IPS-NIHi7 (cell line): ENCODE results near the gene KCNG2.

ENCODE experiments used
- DNase-seq: peaks from one replicate; pipeline ENCODE4 v3.0.0; 2012; ENCODE audit warnings: mixed read lengths; ENCODE audit errors: extremely low spot score

KCNG2 gene

DNA sequence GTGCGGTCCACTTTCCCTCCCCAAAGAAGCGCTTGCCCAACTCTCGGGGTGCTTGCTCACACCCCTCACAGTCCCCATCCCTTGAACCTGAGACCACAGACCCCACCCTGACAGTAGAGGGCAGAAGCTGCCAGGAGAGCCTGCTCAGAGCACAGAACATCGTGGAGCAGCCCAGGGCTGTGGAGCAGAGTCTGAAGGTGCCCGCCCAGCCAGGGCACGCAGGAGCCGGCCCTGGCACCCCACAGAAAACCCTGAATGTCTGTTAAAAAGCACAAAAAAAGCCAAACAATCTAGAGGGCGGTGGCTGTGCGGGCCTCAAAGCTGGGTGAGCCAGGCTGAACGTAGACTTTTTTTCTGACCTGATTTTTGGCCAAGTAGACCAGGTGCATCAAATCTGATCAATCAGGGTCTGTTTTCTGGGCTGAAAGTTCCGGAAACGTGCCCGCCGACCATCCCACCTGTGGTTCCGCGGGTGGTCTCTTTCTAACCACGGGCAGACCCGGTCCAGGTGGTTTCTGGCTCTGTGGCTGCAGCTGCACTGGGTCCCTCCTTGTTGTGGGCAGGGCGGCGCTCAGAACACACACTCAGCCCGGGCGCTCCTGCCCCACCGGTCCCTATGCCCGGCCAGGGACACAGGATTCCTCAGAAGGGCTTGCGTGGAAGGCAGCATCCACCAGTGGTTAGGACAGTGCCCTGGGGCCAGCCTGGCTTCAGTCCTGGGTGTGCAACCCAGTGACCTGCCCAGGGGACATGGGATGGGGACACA lies 87.4 kb downstream of the KCNG2 start:
- DNase-seq = no peak

DNA sequence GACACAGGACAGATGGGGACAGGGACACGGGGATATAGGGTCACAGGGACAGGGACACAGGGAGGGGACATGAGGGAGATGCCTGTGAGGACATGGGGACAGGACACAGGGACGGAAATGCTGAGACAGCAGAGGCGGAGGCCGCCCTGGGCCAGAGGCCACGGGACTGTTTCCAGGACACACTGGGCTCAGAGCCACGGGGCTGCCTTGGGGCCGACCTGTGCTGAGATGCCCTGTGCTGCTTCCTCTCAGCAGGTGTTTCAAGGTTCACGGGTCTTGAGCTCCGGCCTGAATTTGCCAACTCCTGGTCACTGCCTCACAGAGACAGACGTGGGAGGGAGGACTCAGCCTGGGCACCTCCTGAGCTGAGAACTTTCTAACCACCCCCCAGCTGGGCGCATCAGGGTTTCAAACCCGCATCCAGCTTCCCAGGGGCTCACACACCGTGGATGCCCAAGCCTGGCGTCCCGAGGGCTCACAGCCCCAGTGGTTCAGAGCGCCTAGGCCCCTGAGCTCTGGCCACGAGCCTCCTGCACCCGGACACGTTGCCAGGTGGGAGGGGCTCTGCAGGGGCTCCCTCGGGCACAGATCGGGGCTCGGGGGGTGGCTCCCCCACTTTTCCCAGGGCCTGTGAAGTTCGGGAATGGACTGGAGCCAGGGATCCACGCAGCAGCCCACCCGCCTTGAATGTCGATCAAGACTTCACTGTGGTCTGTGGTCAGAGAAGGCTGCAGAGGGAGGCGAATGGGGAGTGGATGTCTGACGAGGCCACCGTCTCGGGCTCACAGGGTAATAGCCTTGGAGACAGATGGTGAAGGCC lies 89.7 kb downstream of the KCNG2 start:
- no peak for DNase-seq

DNA sequence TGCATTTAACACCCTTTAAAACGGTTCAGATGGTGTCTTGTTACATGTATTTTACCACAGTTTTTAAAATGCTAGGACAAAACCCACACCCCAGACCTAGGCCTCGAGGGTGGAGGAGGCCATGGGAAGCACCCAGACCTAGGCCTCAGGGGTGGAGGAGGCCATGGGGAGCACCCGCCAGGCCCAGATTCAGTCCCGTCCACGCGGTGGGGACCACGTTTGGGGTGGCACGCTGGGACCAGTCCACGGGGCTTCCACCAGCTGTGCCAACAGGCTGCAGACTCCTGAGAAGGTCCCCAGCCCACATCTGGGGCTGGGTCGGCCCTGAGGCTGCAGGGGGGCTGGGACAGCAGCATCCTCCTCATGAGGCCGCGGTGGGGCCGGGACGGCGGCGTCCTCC lies 90.3 kb downstream of the KCNG2 start:
- no peak for DNase-seq

DNA sequence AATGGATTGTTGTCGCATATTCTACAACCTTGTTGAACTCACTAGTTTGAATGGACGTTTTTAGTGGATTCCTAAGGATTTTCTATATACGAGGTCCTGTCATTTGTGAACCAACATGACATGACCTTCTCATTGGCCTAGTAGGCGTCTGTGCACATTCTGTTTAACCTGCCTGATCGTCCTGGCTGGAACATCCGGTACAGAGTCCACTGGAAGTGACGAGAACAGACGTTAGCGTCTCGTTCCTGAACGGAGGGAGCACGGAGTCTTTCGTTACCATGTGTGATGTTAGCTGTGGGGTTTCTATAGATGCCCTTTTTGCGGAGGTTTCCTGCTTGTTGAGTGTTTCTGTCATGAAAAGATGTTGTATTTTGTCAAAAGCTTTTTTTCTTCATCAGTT lies 91.8 kb downstream of the KCNG2 start:
- no peak for DNase-seq

DNA sequence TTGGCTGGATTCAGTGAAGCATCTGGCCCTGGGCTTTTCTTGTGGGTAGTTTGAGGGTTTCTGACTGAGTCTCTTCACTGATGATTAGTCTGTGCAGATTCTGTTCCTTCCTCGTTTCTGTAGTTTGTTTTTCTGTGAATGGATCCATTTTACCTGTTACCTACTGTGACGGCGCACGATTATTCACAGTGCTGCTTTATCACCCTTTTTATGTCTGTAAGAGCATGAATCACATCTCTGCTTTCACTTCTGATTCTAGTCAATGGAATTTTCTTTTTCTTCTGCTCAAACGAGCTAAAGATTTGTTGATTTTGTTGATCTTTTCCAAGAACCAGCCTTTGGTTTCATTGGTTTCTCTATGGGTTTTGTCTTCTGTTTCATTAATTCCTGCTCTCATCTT lies 92.9 kb downstream of the KCNG2 start:
- no peak for DNase-seq

DNA sequence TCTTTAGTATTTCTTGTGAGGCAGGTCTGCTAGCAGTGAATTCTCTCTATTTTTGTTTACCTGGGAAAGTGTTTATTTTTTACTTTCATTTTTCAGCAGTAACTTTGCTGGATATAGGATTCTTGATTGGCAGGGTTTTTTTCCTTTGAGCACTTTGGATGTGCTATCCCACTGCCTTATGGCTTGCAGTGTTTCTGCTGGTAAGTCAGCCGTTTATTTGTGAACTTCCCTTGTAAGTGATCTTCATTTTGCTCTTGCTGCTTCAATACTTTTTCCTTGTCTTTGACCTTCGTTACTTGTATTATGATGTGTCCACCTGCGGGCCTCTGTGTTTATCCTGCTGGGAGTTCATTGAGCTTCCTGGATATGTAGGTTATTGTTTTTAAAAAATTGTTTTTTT lies 99.0 kb downstream of the KCNG2 start:
- DNase-seq = no peak

DNA sequence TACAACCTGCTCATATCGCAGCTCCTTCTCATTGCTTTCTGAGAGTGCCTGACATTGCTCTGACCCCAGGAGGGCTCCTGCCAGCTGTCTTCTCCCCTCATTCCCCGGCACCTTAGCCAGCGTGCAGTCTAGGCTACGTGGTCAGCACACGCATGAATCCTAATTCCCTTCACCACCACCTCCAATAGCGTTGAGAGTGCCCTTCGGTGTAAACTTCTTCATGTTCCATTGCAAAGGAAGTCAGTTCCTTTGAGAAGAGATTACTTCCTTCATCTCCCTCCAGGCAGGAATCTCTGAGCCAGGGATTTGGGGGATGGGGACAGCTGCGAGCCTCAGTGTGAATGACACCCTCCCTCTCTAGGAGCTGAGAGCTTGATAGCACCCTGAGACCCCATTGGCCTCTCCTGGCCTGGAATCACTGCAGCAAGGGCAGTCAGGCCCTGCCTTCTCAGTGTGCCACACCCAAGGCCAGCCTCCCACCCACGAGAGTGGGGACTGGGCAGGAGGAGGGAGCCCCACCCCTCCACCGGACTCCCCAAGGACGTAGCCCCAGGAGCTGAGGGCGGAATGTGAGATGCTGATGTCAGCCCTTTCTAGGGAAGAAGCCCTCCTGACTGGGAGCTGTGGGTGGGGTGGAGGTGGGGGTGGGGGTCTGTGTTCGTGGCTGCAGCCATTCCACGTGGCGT lies 100.3 kb downstream of the KCNG2 start:
- DNase-seq = no peak

DNA sequence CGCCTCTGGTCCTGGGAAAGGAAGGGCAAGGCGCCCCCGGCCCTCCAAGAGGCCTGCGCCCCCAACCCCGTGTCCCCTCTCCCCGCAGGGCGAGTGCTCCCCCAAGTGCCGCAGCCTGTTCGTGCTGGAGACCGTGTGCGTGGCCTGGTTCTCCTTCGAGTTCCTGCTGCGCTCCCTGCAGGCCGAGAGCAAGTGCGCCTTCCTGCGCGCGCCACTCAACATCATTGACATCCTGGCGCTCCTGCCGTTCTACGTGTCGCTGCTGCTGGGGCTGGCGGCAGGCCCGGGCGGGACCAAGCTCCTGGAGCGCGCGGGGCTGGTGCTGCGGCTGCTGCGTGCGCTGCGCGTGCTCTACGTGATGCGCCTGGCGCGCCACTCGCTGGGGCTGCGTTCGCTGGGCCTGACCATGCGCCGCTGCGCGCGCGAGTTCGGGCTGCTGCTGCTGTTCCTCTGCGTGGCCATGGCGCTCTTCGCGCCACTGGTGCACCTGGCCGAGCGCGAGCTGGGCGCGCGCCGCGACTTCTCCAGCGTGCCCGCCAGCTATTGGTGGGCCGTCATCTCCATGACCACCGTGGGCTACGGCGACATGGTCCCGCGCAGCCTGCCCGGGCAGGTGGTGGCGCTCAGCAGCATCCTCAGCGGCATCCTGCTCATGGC lies 101.3 kb downstream of the KCNG2 start:
- DNase-seq = no peak

DNA sequence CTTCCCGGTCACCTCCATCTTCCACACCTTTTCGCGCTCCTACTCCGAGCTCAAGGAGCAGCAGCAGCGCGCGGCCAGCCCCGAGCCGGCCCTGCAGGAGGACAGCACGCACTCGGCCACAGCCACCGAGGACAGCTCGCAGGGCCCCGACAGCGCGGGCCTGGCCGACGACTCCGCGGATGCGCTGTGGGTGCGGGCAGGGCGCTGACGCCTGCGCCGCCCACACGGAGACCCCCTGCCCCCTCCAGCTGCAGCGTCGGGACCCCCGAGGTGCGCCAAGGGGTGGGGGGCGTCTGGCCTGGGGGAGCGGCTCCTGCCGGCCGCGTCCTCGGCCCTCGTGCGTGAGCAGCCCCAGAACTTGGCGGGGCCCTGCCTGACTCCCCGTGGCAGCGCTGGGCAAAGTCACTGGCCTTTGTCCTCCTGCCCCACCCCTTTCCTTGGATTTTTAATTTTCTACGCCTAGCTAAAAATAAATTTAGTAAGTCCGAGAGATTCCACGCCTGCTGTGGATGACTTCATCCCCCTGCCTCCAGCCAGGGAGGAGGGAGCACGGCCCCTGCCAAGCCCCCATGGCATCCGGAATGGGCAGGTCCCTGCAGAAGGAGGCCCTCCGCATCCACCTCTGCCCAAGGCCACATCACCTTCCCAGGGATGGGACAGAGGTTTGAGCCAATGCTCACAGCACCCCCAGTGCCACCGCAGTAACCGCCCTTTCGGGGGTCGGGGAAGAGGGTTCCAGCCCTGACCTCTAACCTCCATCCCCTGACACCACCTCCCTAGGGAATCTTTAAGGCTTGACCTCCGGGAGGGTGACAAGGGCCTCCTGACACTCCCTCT lies 102.1 kb downstream of the KCNG2 start:
- no peak for DNase-seq

DNA sequence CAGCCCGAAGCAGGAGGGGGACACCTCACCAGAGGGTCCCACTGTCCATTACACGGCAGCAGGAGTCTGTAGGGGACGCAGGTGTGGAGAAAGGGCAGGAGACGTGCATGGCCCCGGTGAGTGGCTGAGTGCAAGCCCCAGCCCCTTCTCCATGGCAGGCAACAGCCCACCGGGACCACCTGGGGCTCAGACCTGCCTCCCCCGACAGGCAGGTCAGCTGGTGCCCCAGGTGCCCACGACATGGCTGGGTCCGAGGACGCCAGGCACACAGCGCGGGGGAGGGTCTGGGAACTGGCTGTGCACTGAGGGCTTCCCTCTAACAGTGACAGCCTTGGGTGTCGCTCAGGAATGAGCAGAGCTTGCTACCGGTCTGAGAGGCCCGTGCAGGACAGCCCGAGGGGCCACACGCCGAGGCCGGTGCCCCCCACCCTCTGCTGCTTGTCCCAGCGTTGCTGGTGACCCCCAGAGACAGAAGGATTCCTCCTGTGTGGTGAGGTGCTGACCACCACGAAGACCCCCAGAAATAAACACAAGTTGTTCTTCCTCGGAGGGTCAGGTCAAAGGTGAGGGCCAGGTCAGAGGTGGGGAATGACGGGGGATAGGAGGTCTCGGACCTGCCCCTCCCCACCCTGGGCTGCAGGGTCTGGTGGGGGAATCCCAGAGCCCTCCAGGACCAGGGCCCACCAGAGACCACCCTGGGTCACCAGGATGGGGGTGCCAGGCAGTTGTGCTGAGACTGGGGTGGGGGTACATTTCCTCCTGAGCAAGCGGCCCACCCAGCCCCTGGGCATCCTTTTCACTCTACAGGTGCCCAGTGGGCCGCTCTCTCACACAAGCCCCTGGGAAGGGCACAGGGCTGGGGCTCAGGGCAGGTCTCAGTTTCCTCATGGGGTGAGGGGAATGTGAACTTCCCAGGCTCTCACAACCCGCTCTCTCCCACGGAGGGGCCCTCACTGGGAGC lies 103.2 kb downstream of the KCNG2 start:
- DNase-seq = no peak

DNA sequence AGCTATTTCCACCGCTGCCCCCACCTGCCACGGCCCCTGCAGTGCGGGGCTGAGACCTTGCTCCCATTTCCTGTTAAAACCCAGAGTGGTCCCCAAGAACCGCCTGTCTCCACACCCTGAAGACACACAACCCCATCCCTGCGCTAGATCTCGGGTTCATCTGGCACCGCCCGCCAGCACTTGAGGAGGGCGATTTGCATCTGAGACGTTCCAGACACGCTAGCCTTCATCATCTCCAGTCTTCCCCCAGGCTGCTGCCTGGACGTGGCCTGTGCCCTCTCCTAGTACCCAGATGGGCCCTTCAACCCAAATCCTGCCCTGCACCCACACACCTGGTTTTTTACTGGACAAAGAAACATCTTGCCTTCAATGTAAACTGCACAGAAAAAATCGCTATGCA lies 103.9 kb downstream of the KCNG2 start:
- no peak for DNase-seq

DNA sequence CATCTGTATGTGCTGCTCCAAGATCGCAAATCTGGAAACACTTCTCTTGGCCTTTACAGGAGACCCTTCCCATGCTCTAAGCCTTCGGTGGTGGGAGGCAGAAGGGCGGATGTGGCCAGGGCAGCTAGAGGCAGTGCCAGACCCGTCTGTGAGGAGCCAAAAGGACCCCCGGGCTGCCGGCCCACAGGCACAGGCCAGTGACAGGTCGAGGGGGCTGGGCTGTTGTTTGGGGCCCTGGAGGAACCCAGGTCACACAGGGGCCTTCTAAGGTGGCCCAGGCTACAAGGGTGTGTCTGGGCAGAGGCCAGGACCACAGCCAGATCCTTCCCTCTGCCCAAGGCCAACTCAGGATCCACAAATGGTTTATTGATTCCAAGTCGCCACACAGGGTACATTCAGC lies 104.3 kb downstream of the KCNG2 start:
- DNase-seq = no peak

DNA sequence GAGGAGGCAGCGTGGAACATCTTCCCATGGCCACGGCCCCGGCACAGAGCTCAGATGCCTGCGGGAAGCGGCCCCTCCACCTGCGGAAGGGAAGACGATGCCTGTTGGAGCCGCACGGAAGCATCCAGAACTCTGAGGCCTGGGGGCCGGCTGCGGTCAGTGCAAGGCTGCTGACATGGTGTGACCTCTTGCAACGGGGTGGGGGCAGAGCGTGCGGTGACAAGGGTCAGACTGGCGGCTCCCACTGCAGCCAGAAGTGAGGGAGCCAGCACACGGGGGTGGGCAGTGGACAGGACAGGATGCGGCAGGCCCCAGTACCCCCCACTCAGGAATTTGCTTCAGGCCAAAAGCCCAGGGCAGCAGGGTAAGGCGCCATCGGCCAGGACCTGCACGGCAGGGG lies 104.9 kb downstream of the KCNG2 start:
- DNase-seq = no peak

DNA sequence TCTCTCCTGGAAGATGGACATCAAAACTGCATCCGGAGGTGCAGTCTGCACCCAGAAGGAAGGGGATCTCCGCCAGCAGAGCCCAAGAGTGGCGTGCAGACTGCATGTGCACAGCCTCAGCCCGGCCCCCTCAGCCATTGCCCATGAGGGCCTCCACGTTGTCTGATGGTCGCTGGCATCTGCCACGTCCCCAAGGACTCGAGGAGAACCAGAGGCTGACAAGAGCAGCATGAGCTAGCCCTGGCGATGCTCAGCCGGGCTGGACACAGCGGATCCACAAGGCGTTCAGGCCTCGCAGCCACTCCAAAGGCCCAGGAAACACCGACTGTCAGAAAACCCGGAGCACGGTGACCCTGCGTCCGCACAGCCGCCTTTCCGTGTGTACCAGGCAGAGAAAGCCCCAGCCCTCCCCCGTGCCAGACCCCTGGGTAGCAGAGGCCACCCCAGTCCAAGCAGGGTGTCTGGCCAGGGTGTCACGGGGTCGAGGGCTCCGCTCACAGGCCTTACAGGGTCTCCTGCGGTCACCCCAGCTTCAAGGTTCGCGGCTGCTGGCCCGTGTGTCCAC lies 105.4 kb downstream of the KCNG2 start:
- DNase-seq = no peak

DNA sequence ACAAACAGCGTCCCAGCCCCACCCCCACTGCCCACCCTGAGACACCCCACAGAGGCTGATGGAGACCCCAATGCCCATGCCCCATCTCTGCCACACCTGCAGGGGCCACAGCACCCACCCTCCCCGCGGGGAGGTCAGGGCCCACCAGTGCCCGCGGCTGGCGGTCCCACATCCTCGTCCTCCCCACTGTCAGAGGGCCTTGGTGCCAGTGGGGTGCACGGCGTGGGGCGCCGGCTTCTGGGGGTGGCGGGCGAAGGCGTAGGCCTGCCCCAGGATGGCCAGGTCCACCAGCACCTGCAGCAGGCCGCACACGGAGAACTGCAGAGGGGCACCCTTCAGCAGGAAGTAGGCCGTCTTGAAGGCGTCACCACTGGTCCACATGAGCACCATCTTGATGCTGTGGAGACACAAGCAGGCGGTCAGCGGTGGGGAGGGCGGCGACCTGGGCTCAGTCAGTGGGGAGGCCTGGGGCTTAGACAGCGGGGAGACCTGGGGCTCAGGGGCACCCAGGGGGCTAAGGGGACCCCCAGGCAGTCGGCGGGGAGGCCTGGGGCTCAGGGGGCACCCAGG lies 106.1 kb downstream of the KCNG2 start:
- DNase-seq = no peak

DNA sequence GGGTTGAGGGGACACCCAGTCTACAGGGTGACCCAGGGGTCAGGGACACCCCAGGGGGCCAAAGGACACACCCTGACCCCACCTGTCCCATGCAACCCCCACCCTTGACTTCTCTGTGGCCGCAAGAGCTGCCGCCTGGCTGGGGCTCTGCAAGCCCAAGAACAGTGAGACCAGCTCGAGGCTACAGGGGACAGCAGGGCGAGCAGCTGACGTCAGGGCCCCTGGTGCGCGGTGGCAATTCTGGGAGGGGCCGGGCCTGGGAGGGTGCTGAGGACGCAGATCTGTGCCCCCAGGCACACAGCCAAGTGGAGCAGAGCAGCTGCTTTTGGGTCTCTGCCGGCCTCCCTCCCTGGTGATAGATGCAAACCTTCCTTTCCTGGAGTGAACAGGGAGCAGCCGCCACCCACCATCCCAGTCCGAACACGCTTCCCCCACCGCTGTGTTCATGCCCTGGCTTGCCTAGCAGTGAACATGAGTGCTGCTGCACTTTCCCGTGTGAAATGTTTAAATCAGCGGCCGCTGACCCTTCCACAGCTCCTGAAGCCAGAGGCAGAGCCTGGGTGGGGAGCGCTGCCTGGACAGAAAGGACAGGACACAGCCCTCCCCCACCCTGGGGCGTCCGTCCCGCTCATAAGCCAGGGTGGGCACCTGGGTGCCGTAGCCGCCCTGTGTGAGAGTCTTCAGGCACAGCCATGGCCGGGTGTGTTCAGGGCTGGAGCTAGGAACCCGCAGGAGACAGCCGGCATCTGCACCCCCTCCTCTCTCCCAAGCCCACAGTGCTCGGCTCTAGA lies 106.8 kb downstream of the KCNG2 start:
- DNase-seq = no peak

DNA sequence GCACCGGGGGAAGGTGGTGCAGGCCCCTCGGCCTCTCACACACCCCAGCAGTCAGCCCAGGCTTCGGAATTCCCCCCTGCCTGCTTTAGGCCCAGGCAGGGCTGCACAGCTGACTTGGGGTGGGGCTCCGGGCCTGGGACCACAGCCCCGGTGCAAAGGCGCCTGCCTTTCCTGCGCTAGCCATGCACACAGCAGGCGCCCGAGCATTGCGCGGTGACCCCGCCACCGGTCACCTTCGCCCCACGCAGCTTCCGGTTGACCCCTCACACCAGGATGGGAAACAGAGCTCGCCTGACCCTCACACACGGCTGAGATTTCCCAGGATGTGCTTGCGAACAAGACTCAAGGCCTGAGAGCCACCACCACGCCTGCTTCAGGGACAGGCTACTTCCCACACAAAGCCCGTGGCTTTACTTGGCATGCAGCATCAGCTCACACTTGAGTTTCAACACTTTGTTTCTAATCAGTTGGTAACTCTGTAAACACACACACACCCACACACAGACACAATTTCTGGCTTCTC lies 107.7 kb downstream of the KCNG2 start:
- no peak for DNase-seq

DNA sequence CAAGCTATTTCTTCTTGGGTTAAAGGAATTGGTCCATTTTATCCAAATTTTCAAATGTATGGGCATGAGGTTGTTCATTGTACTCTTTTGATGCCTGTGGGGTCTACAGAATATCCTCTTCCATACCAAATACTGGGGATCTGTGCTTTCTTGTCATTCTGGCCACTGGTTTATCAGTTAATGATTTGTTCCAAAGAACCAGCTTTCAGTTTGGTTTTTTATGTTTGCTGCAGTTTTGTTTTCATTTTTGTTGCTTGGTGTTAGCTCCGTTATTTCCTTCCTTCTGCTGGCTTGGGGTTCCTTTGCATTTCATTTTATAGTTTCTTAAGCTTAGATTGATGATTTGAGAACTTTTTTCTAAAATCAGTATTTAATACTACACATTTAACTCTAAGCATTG lies 108.3 kb downstream of the KCNG2 start:
- no peak for DNase-seq
